C1 segment of cervical spinal cord (tissue), 14 donors: ENCODE measurements around the gene BOD1L1.
A peak's percentile ranks its signal among the peaks of the same experiment; 100 is the strongest.
"Not testable (repeated sequence)": the region's sequence is repeated elsewhere in the genome, so short reads cannot be mapped to it uniquely, and the experiment has no call there.

Experiments used
- DNase-seq, 14 donors: peaks; one replicate each; lab custom pipeline; 2025; lab: John Stamatoyannopoulos, UW

The BOD1L1 gene

DNA sequence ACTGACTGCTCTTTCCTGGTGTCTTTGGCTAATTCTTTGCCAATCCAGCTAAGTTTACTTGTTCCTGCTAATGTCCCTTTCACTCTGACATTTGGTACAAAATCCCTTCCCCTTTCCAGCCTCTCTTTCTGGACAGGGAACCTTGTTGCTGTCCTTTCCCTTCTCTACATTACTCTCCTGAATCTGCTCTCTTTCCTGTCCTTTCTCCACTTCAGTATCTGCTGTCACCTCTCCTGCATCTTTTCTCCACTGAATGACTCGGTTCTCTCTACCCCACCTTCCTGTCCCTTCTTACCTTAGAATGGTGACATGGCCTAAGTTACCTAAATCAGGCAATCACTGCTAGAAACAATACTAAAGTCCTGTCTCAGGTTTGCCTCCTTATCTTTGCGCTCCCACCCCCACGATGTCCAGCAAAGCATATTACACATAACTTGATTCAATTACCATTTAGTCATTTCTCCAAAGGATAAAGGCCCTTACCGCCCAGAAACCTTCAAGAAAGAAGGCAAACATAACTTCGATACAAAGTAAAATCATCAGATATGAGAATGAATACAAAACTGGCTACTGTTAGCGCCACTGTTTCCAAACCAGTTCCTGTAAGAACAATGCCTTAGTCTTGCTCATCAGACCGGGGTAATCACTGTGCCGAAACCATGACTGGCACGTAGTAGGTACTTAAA, 890 bp downstream of the BOD1L1 start:
- DNase-seq = no peak

DNA sequence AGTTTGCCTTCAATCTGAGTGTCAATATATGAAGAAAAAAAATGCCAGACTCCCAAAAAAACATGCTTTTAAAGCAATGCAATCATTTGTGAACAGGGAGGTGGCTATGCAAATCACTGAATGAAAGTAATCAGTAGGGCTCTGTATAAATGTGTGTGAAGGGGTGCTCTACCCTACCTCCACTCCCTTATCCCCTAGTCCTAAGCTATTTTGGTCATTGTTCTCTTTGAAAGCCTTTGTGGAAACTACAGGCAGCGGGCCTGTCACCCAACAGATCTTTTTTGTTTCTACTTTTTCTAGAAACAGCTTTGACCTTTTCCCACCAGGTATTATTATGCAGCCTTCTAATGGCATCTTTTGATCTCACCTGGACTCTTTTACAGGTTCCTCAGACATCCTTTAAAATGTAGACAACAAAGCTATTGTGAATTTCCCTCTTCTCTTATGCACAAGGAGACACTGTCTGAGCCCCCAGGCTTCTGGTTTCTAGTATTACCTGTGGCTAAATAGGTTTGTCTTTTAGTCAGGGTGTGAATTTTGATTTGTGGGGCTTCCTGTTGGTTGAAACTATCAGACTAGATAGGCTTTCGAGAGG, 9.2 kb downstream of the BOD1L1 start:
- DNase-seq = no peak

DNA sequence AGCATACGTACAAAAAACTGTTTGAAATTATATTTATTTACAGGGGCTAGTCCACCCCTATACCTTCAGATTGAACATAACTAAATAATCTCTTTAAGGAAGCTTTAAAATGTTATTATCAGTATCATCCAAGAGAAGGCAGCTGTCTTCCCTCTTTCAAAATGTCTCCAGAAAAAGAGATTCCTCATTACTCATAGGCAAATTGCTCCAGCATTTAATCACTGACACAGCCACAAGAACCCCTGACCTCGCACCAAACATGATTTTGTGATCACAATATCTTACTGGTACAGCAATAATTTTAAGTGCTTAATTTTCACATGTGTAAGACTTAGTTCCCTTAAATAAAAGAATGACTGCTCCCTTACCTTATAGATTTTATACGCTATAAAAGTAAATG, 9.7 kb downstream of the BOD1L1 start:
- DNase-seq = no peak

DNA sequence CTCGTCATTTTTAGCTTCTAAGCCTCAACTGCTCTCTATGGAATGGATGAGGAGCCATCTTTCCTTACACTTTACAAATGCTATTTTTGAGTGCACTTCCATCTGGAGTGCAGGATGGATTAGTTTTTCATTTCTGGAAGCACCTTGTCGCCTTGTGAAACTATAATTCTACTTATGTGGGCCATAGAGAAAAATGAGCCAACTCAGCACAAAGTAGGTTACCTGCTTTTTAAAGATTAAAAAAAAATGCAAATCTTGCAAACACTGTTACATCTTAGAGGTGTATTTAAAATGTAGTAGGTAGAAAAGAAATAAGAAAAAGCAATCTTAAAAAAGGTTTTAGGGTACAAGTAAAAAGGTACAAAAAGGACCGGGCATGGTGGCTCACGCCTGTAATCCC, 10.9 kb downstream of the BOD1L1 start:
- DNase-seq = no peak

DNA sequence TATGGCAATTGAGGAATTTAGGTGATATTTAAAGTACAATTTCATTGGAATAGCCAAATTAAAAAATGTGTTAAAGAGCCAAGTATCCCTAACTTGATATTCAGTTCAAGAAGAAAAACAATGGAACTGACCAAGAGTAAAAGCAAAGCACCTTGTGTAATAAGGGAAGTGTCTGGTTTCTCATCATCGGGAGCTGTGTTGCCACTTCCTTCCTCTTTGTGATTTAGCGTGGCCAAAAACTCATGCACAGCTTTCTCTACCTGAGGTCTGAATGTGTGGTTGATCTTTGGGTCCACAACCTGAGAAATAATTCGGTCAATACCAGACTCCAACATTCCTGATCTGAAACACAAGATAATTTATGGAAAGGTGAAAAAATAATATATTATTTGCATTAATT, 12.4 kb downstream of the BOD1L1 start:
- DNase-seq = no peak

DNA sequence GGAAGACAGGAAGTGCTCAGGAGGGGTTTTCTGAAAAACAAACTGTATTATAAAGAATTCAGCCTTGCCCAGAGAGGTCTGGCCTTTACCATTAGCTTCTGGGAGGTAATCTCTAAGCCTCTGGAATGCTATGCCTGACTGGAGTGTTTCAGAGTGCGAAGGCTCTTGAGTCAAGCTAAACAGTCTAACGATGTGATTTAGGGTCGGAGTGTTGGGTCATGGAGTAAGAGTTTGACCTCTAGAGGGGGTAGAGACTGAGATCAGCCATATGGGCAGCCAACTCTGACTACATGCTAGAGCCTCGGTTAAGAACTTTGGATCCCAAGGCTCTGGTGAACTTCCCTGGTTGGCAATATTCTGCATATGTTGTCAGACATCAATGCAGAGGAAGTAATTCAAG, 15.0 kb downstream of the BOD1L1 start:
- no peak for DNase-seq

DNA sequence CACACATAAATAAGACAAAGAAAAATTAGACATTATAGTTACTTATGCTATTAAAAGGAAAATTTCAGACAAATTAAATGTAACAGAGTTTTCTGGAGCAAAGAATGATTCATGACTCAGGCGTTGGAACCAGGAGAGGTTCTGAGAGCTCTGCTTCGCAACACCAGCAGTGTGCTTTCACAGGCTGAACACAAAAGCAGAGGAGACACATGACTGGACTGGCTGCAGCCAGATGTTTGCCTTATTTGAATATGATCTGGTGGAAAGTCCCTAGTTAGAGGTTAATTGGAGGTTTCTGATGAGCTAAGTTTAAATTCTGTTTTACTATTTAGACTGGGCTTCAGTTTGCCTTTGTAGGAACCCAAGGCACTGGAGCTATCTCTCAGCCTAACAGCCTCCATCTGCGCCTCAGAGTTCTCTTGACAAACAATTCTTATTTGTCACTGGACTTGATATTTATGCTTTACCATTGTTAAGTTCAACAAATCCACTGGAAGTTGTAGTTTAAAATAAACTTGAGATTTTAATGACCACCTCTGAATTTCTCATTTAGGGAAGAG, 16.2 kb downstream of the BOD1L1 start:
- peak in 4 of 14 donors; percentile 9 to 33 (median 11) for DNase-seq

DNA sequence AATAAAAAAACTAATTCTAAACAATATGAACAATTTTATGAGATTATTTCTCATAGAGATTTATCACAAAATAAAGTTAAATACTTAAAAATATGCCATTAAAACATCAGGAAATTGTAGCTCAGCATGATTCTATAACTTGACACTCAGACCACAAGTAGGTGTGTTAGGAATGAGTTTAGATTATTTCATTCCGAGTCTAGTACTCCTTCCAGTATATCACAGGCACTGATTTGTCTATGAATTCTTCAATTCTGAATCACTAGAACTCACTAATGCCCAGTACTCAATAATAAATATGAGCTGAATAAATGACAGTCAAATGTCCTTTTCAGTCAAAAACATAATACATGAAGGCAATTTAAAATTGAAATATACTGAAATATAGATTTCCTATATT, 22.2 kb downstream of the BOD1L1 start:
- no peak for DNase-seq

DNA sequence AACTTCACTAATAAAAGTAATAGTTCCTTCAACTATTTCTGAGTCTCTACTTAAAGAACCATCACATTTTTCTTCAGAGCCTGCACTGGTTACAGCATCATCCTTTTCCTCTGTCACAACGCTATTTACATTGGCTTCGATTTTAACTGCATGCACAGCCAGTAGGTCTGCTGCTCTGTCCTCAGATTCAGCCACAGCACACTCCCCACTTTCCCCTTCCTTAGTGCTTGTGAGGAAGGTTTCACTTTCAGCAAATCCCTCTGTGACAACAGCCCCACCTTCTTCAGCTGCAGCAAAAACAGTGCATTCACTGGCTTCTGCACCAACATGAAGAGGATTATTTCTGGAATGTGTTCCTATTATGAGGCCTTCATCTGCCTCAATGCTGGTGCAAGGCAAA, 25.7 kb downstream of the BOD1L1 start:
- no peak for DNase-seq

DNA sequence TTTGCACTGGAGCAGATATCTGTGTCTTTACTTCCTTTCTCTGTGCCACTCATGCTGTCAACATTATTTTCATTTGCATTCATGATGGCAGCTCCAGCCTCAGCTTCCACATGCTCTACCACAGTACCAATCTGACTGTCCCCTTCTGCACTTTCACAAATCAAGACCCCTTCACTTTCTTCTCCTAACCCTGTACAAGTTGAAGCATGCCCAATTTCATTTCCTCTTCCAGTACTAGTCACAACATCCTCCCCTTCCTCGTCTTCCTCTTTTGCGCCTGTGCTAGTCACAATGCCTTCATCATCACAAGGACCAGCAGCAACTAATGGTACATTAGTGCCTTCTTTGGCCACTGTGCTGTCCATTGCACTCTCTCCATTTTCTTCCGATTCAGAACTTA, 26.5 kb downstream of the BOD1L1 start:
- DNase-seq = peak in 1 of 14 donors; percentile 12

DNA sequence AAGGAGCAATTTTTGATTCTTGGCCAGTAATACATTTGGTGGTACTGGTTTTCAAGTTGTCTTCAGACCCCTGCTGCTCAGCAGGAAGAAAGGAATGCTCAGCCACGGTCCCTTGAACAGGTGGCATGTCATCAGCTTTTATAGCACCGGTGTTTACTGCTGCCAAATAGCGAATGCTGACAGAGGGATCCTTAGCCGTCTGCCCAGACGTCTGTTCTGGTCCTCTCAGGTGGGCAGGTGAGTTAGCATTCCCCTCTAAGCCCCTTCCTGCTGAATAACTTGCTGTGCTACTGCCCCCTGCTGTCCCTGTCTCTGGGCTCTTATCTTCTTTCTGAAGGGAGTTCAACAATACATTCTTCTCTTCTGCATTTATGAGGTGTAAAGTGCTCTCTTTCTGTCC, 28.4 kb downstream of the BOD1L1 start:
- DNase-seq = peak in 1 of 14 donors; percentile 50

DNA sequence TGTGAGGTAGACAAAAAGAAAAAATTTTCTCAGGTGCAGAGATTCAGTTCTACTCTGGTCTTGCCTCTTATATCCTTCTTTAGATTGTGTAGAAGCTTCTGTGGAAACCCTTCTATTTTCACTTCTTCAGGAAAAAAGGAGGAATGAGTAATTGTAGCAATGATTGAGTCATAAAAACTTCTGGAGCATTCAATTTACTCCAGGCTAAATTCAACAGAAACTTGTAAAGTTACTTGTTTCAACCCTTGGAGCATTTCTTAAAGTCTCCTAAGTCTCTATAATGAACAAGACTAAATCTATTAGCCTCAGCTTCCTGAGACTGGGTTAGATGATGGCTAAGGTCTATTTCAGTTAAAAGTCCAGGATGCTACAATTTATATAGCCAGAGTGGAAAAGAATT, 29.9 kb downstream of the BOD1L1 start:
- no peak for DNase-seq

DNA sequence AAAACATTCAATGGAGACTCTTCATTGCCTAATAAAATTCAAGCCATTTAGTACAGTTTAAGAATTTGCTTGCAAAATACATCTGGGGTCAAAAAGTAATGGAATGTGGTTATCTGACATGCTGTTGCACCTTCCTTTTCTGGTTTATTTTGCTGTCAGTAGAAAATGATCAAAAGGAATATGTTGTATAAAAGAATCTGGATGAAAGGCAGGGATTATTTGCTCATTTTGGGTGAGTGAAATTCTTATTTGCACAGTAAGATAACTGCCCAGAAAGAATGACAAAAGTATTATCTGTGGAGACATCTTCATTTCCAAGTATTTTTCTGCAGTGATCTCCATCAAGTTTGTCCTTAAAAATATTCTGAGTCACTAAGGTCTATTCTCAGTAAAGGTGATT, 30.4 kb downstream of the BOD1L1 start:
- DNase-seq = no peak

DNA sequence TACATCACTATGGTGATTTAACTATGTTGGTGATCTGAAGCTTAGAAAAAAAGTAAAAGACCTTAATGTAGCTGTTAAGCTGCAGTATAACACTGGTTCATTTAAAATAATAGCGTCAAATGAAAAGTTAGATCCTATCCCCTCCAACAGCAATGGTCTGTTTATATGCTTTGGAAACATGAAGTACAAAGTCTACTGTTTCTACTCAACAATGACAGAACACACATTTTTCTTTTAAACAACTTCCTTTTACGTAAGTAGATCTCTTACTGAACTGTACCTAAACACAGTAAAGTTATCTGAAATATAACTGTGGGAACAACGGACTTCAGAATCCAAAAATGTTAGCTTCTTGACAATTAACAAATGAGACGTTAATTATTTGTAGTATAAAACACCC, 35.3 kb downstream of the BOD1L1 start:
- no peak for DNase-seq

DNA sequence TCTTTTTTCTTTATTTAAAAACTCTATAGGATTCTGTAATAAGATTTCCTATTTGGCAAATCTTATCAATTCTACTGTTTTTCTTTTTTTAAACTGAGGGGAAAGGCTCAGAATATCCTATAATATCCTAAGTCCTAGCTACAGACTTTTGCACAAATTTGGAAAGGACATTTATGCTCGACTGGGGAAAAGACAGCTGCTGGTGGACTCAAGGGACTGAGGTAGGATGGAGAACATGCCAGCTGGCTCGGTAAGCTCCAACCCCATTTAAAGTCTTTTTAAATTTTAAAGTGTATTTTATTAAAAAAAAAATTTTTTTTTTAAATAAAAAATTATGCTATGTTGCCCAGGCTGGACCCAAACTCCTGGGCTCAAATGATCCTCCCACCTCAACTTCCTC, 36.8 kb downstream of the BOD1L1 start:
- DNase-seq = no peak

DNA sequence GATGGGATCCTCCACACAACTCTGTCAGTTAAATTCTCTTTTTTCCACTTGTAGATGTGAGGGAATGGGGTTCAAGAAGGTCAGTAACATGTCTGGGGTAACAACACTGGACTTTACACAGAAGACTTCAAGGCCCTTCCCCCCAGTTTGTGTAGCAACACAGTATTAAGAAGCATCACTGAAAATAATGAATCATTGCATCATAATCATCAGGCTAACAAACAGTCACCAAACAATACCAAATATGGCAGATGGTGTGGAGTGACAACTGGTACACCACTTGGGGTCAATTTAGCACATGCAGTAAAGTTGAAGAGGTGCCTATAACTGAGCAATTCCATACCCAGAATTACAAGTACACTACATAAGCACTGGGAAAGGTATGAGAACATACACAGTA, 38.6 kb downstream of the BOD1L1 start:
- DNase-seq = no peak

DNA sequence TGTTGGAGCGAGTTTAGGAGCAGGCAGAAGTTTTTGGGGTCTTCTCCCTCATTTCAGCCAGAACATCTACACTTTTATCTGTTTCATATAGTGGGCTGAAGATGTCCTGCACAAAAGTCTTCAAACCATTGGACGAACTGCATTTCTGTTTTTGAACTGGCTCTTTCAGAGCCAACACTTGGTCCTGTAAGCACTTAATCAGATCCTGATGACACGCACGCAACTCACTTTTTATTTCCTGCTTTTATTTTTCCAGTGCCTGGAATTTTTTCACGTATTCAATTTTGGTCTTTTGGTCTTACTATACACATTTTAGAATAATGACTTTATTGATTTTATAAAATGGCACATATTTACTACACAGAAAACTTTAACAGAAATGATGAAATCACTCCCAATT, 43.0 kb downstream of the BOD1L1 start:
- no peak for DNase-seq

DNA sequence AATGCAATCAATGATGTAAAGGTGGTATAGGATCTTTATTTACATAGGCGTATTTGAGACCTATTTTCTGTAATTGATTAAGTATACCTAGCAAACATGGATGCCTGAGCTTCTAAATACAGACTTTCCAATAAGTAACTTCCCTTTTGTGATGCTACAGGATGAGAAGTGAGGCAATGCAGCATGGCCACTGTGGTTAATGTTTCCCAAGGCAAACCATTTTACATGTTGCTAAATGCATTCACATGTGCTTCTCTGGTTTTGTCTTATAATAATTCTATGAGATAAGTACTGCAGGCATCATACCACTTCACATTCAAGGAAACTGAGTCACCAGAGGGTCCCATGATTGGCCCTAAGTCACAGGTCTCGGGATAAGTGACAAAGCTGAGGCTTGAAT, 47.5 kb downstream of the BOD1L1 start:
- DNase-seq = no peak

DNA sequence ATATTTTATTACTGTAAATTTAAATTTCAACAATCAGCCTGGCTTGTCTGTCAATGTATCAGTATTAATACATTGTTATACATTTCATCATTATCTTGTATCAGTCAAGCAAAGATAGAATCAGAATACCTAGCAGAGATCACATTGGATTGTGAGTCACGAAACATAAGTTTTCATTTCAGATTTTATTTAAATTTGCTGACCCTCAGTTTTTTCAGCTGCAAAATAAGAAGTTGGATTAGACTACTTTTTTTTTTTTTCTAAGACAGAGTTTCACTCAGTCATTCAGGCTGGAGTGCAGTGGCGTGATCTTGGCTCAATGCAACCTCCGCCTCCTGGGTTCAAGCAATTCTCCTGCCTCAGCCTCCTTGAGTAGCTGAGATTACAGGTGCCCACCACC, 49.9 kb downstream of the BOD1L1 start:
- no peak for DNase-seq

DNA sequence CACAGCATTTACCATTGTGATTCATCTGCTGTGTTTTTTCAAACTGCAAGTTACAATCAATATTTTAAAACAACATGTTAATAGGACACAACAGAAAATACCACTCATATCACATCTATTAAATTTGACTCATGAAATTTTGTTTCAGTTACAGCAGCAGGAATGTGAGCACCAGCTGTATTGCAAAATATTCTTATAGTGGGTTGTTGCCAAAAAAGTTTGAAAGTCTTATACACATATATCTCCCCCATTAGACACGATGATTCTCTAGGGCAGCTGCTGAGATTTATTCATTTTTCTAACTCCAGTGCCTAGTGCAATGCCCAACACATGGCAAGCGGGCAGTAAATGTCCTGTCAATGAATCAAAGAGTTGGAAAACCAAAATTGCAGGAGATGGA, 56.6 kb downstream of the BOD1L1 start:
- DNase-seq = no peak

DNA sequence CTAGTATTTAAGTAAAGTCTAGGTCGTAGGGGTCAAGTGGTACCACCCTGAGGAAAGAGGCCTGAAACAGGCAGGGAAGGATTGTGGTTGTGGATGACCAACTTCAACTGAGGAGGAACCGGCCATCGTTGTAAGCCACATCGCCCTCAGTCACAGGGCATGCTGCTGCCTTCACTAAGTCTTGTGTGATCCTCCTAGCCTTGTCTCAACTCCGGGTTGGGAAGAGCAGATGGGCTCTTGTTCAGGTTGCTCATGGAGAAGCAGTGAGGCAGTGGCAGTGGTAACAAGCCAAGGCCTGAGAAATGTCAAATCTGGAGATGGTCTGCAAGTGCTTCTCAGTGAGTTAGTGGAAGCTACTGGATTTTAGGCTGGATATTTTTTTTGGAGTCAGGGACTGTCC, 60.4 kb downstream of the BOD1L1 start:
- no peak for DNase-seq

DNA sequence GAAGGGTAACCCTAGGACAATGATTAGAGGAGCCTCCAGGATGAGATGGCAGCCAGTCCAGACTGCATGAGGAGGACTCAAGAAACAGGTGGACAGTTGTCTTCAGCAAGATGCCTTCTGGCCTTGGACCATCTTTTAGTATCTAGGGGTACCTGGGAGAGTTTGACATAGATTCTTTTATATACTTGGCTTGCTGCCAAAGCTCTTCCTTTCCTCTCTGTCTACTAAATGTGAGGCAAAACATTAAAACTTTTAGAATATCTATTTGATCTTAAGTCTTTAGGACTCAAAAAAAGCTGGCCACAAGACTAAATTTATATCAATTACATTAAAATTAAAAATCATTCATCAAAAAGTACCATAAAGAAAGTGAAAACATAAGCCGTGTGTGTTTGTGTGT, 64.6 kb downstream of the BOD1L1 start:
- no peak for DNase-seq

DNA sequence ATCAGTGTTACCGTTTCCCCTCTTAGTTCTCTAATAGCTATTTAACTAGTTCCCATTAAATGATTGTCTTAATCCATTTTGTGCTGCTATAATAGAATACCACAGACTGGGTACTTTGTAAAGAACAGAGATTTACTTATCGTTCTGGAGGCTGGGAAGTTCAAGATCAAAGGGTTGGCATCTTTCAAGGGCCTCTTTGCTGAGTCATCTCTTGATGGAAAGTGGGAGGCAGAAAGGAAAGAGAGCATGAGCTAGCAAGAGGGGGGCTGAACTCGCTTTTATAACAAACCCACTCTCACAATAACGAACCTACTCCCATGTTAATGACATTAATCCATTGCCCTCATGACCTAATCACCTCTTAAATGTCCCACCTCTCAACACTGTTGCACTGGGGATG, 65.9 kb downstream of the BOD1L1 start:
- DNase-seq = no peak

DNA sequence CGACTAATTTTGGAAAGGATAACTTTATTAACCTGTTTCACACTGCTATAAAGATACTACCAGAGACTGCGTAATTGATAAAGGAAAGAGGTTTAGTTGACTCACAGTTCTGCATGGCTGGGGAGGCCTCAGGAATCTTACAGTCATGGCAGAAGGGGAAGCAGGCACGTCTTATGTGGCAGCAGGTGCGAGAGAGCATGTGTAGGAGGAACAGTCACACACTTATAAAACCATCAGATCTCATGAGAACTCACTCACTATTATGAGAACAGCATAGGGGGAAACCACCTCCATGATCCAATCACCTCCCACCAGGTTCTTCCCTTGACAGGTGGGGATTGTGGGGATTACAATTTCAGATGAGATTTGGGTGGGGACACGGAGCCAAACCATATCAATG, 67.4 kb downstream of the BOD1L1 start:
- DNase-seq = not testable (repeated sequence)
